Measurements from ENCODE around the gene NR2E3. TPM values are rescaled to one million over a fixed set of nuclear protein-coding genes. Genes with fewer than 3 reads are reported as not detected.

NR2E3 gene
- total RNA-seq, 1 experiment from 2014 or later: not detected

- DNase-seq (ENCODE audit: low spot score): no peak
- TF ChIP-seq, protein P1, sequence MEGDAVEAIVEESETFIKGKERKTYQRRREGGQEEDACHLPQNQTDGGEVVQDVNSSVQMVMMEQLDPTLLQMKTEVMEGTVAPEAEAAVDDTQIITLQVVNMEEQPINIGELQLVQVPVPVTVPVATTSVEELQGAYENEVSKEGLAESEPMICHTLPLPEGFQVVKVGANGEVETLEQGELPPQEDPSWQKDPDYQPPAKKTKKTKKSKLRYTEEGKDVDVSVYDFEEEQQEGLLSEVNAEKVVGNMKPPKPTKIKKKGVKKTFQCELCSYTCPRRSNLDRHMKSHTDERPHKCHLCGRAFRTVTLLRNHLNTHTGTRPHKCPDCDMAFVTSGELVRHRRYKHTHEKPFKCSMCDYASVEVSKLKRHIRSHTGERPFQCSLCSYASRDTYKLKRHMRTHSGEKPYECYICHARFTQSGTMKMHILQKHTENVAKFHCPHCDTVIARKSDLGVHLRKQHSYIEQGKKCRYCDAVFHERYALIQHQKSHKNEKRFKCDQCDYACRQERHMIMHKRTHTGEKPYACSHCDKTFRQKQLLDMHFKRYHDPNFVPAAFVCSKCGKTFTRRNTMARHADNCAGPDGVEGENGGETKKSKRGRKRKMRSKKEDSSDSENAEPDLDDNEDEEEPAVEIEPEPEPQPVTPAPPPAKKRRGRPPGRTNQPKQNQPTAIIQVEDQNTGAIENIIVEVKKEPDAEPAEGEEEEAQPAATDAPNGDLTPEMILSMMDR (conservative IDR thresholded peaks at IDR 0.05; ENCODE audit: low read depth, low read length): no peak
- TF ChIP-seq EZH2 (IDR thresholded peaks at IDR 0.05; ENCODE audit: borderline replicate concordance, low read depth, low read length, poor library complexity, severe bottlenecking): no peak
- H3K4me3 ChIP-seq (ENCODE audit: low read depth, low read length, poor library complexity, severe bottlenecking): no peak overlapping the region
- ChIA-PET POLR2A (ENCODE audit: low non-redundant PET) (no interaction called here), CTCF (interaction anchor here (0.6 kb wide), 2 partner anchors 42 to 214 kb away, joined by 12 to 14 read pairs; no protein-coding TSS in a partner anchor)
- no TSS peak for BruUV-seq (replicated peaks)
- H3K36me3 ChIP-seq (ENCODE audit: insufficient read depth, low read length, poor library complexity, severe bottlenecking): no peaks in the 10 kb centered on the region
- H3K9me3 ChIP-seq (ENCODE audit: low read depth, low read length, poor library complexity, severe bottlenecking): no peaks in the 10 kb centered on the region
- H3K27me3 ChIP-seq (replicated peaks; ENCODE audit: insufficient read depth, low read depth, low read length, poor library complexity): no peaks in the 10 kb centered on the region
- intact Hi-C loops (cut with micrococcal nuclease; ENCODE audit: unreplicated experiment): no loop called here
- H3K27ac ChIP-seq (ENCODE audit: low read depth, low read length, poor library complexity, severe bottlenecking): no peak overlapping the region
- H3K4me1 ChIP-seq (ENCODE audit: insufficient read depth, low read length, poor library complexity, severe bottlenecking): no peaks in the 10 kb centered on the region
Measured at GRCh38 chr15:71785996-71786395, 24.4 kb upstream of the NR2E3 start.

GRCh38 chr15:71786673-71787072 lies 23.7 kb upstream of the NR2E3 start:
- ChIA-PET CTCF (interaction anchor here (0.6 kb wide), 1 partner anchor 213 kb away, joined by 14 read pairs; no protein-coding TSS in a partner anchor), POLR2A (ENCODE audit: low non-redundant PET) (no interaction called here)
- no peak for DNase-seq (ENCODE audit: low spot score)
- Histone ChIP-seq H3K27me3 (replicated peaks; ENCODE audit: insufficient read depth, low read depth, low read length, poor library complexity) (no peaks in the 10 kb centered on the region), H3K36me3 (ENCODE audit: insufficient read depth, low read length, poor library complexity, severe bottlenecking) (no peaks in the 10 kb centered on the region), H3K27ac (ENCODE audit: low read depth, low read length, poor library complexity, severe bottlenecking) (no peak overlapping the region), H3K4me3 (ENCODE audit: low read depth, low read length, poor library complexity, severe bottlenecking) (no peak overlapping the region), H3K9me3 (ENCODE audit: low read depth, low read length, poor library complexity, severe bottlenecking) (no peaks in the 10 kb centered on the region), H3K4me1 (ENCODE audit: insufficient read depth, low read length, poor library complexity, severe bottlenecking) (no peaks in the 10 kb centered on the region)
- BruUV-seq (replicated peaks): no TSS peak
- TF ChIP-seq, protein P1 (conservative IDR thresholded peaks at IDR 0.05; ENCODE audit: low read depth, low read length): no peak
- TF ChIP-seq EZH2 (IDR thresholded peaks at IDR 0.05; ENCODE audit: borderline replicate concordance, low read depth, low read length, poor library complexity, severe bottlenecking): no peak
- intact Hi-C loops (cut with micrococcal nuclease; ENCODE audit: unreplicated experiment): no loop called here

DNA sequence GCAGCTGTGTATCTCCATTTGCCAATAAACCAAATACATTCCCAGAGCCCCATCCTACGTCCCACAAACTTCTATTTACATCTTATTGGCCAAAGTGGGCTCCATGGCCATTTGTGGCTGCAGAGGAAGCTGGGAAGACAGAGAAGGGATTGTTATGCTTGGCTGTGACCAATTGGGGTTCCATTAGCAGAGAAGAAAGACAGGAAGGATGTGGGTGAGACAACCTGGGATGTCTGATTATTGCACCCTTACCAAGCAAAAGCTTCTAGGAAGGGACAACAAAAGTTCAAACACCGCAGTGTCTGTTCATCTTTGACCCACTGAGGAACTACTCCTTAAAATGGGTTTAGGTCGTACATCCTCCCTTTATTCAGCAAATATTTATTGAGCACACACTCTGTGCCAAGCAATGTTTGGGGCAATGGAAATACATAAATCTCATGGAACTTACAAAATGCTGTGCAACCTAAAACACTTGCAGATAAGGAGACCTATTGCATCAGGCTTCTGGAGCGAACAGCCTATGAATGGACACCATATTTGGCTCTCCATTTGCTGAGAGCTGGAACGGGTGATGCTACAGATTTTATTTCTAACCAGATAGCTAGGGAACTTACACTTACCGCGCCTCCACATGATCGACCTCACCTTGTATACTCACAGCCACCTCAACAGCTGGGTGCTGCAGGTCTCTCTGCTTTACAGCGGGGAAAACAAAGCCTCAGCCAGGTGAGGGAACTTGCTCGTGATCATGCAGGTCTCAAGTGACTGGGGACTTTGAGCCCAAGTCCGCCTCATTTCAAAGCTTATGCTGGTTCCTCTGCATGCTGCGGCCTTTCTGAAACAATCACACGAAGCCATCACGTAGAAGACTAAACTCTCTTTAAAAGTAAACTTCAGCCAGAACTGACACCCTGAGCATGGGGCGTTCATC lies 21.4 kb upstream of the NR2E3 start:
- H3K27ac ChIP-seq (ENCODE audit: low read depth, low read length, poor library complexity, severe bottlenecking): no peak overlapping the region
- H3K4me3 ChIP-seq (ENCODE audit: low read depth, low read length, poor library complexity, severe bottlenecking): no peak overlapping the region
- BruUV-seq (replicated peaks): no TSS peak
- no peaks in the 10 kb centered on the region for H3K9me3 ChIP-seq (ENCODE audit: low read depth, low read length, poor library complexity, severe bottlenecking)
- H3K4me1 ChIP-seq (ENCODE audit: insufficient read depth, low read length, poor library complexity, severe bottlenecking): no peaks in the 10 kb centered on the region
- no peaks in the 10 kb centered on the region for H3K27me3 ChIP-seq (replicated peaks; ENCODE audit: insufficient read depth, low read depth, low read length, poor library complexity)
- TF ChIP-seq, protein P1 (conservative IDR thresholded peaks at IDR 0.05; ENCODE audit: low read depth, low read length): no peak
- ChIA-PET POLR2A (ENCODE audit: low non-redundant PET) (no interaction called here), CTCF (no interaction called here)
- DNase-seq (ENCODE audit: low spot score): no peak
- intact Hi-C loops (cut with micrococcal nuclease; ENCODE audit: unreplicated experiment): no loop called here
- H3K36me3 ChIP-seq (ENCODE audit: insufficient read depth, low read length, poor library complexity, severe bottlenecking): no peaks in the 10 kb centered on the region

Measured in A673 (cell line).